HCT116 (cell line): ENCODE results near the gene CORO2B.

Experiments used
- CTCF ChIP-seq, 3 experiments: fragments of 200-600 bp in 1 of 3; sonication (generic) in 1 of 3; IDR thresholded peaks in 2 of 3; conservative IDR thresholded peaks in 1 of 3; 2 replicates each; pipeline ENCODE4 v1.5.1; 2012 to 2017; ENCODE audit warnings: low read depth in 2 of 3, low read length in 2 of 3, antibody characterized with exemption in 1 of 3, borderline replicate concordance in 1 of 3, control low read depth in 1 of 3, mild to moderate bottlenecking in 1 of 3, mixed read lengths in 1 of 3, mixed run types in 1 of 3, moderate library complexity in 1 of 3; ENCODE audit not compliant: insufficient read depth in 1 of 3
- ELF1 ChIP-seq: IDR thresholded peaks from 2 replicates; pipeline ENCODE4 v1.6.1; 2012; ENCODE audit warnings: low read depth, borderline replicate concordance
- JUND ChIP-seq: IDR thresholded peaks from 2 replicates; pipeline ENCODE4 v1.6.1; 2012
- POLR2AphosphoS5 ChIP-seq: IDR thresholded peaks from 2 replicates; pipeline ENCODE4 v1.6.1; 2011; ENCODE audit warnings: mild to moderate bottlenecking, low read depth, low read length, moderate library complexity
- REST ChIP-seq: IDR thresholded peaks from 2 replicates; pipeline ENCODE4 v1.6.1; 2012; ENCODE audit warnings: low read depth
- SIN3A ChIP-seq: IDR thresholded peaks from 2 replicates; pipeline ENCODE4 v1.6.1; 2012; ENCODE audit warnings: low read depth
- TCF7L2 ChIP-seq: IDR thresholded peaks from 2 replicates; pipeline ENCODE4 v1.7.0; 2011; ENCODE audit warnings: borderline replicate concordance, inconsistent platforms; ENCODE audit not compliant: insufficient read depth, insufficient read length; ENCODE audit errors: extremely low read depth

GRCh38 chr15:68638953-68639515 lies 60.2 kb downstream of the CORO2B start:
- TF ChIP-seq CTCF (IDR thresholded peaks at IDR 0.05 in 2 of 3, conservative IDR thresholded peaks at IDR 0.05 in 1 of 3; ENCODE audit: borderline replicate concordance in 1 of 3, insufficient read depth in 1 of 3, low read depth in 2 of 3, low read length in 2 of 3) (no peak), TCF7L2 (no peak), REST (no peak), JUND (no peak), POLR2AphosphoS5 (no peak), SIN3A (no peak), ELF1 (no peak)
